Muscle layer of duodenum (tissue), 2 donors: ENCODE results near the gene LRP2.
"Not testable (repeated sequence)": the region's sequence is repeated elsewhere in the genome, so short reads cannot be mapped to it uniquely, and the experiment has no call there.

Experiments used
- H3K27ac ChIP-seq: one replicate; pipeline ENCODE4 v1.7.0; 2013; ENCODE audit warnings: mild to moderate bottlenecking, low read length
- H3K27me3 ChIP-seq: one replicate; pipeline ENCODE4 v1.7.0; 2013; ENCODE audit warnings: low read depth, mild to moderate bottlenecking, control low read depth, low read length
- H3K36me3 ChIP-seq, 2 donors: one replicate each; pipeline ENCODE4 v1.7.0; 2013; ENCODE audit warnings: low read length in 2 of 2, control low read depth in 1 of 2, mild to moderate bottlenecking in 1 of 2; ENCODE audit not compliant: insufficient read depth in 2 of 2, control insufficient read depth in 1 of 2
- H3K4me1 ChIP-seq, 2 donors: one replicate each; pipeline ENCODE4 v1.7.0; 2013; ENCODE audit warnings: low read length in 2 of 2, mild to moderate bottlenecking in 2 of 2, control low read depth in 1 of 2, moderate library complexity in 1 of 2; ENCODE audit not compliant: insufficient read depth in 2 of 2, control insufficient read depth in 1 of 2
- H3K4me3 ChIP-seq, 2 donors: one replicate each; pipeline ENCODE4 v1.7.0; 2013; ENCODE audit warnings: low read length in 2 of 2, low read depth in 1 of 2, mild to moderate bottlenecking in 1 of 2
- H3K9me3 ChIP-seq, 2 donors: one replicate each; pipeline ENCODE4 v1.7.0; 2013; ENCODE audit warnings: low read length in 2 of 2, control low read depth in 1 of 2, mild to moderate bottlenecking in 1 of 2; ENCODE audit not compliant: control insufficient read depth in 1 of 2
- donor health status: healthy.

The LRP2 gene

DNA sequence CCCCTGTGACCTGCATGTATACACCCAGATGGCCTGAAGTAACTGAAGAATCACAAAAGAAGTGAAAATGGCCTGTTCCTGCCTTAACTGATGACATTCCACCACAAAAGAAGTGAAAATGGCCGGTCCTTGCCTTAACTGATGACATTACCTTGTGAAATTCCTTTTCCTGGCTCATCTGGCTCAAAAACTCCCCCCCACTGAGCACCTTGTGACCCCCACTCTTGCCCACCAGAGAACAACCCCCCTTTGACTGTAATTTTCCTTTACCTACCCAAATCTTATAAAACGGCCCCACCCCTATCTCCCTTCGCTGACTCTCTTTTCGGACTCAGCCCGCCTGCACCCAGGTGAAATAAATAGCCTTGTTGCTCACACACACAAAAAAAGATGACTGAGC, 225.9 kb downstream of the LRP2 start:
- not testable (repeated sequence) for H3K4me3 ChIP-seq, H3K36me3 ChIP-seq, H3K27ac ChIP-seq

DNA sequence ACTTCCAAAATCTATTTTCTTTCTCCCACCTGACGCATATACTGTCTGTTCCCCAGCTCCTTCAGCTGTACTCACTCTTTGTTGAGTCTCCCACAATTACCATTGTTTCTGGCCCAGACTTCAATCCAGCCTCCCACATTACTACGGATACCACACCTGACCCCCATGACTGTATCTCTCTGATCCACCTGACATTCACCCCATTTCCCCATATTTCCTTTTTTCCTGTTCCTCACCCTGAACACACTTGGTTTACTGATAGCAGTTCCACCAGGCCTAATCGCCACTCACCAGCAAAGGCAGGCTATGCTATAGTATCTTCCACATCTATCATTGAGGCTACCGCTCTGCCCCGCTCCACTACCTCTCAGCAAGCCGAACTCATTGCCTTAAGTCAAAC, 228.1 kb downstream of the LRP2 start:
- H3K9me3 ChIP-seq, H3K4me1 ChIP-seq, H3K4me3 ChIP-seq, H3K27ac ChIP-seq, H3K27me3 ChIP-seq, H3K36me3 ChIP-seq: not testable (repeated sequence)

More for the DNA sequence above, 225.9 kb downstream of the LRP2 start:
- H3K27me3 ChIP-seq, H3K4me1 ChIP-seq, H3K9me3 ChIP-seq: not testable (repeated sequence)

DNA sequence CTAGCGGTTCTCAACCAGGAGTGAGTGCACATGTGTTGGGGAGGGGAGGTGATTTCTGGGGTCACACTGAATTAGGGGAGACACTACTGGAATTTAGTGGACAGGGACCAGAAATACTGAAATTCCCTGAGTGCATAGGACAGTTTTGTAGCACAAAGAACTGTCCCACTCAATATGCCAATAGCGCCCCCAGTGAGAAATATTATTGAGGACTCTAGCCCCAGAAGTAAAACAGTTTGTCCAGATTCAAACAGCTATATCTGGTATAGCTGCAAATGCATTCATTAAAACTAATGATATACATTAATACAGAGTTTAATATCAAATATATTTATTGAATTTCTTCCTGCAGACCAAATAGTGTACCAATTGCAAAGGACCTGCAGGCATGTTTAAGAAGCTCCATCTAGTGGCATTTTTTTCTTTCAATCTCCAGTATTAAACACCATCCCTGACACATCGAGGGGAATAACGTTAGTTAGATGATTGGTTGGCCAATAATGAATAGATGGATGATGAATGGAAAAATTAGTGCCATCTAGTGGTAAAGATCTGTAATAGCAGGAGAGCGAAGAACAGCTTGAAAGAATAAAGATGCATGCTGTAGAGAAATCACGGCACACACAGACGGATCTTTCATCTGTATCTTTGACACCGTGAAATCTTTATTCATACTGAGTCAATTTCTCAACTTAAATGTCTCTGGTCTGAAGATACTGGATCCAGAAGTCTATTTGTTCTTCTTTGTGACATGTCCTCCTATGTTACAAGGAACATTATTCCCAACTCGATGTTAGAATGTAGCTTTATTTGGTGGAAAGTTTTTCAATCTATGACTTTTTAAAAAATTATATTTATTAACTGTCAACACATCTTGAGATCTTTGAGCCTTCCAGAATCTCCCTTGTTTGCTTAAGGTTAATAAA, 230.5 kb downstream of the LRP2 start:
- Histone ChIP-seq H3K4me1 (no peaks in the 10 kb centered on the region), H3K4me3 (no peak overlapping the region), H3K36me3 (no peaks in the 10 kb centered on the region), H3K27me3 (no peaks in the 10 kb centered on the region), H3K27ac (no peak overlapping the region), H3K9me3 (no peaks in the 10 kb centered on the region)

DNA sequence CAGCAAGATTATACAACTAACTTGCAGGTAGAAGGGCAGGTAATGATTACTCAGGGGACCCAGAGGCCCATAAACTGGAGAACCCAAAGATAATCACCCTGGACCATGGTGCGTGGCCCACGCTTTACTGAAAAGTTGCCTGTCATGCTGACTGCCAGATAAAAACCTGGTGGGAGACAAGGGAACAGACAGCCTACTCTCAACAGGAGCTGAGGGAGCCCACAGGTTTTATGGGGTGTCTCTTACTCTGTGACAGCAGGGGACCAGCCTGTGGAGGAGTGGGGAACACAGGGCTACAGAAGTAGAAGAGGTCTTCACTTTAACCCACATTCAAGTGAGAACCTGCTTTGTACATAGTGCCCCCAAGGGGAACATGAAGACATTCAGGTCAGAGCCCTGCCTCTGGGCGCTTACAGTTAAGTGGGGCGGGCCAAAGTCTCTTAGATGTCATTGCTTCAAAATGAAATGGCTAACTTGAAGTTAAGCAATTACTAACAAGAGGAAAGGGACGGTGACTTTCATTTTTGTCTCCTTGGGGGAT, 232.6 kb downstream of the LRP2 start:
- H3K27ac ChIP-seq: no peak overlapping the region
- no peak overlapping the region for H3K4me3 ChIP-seq
- H3K27me3 ChIP-seq: no peaks in the 10 kb centered on the region
- H3K9me3 ChIP-seq: no peaks in the 10 kb centered on the region
- H3K36me3 ChIP-seq: no peaks in the 10 kb centered on the region
- no peaks in the 10 kb centered on the region for H3K4me1 ChIP-seq

DNA sequence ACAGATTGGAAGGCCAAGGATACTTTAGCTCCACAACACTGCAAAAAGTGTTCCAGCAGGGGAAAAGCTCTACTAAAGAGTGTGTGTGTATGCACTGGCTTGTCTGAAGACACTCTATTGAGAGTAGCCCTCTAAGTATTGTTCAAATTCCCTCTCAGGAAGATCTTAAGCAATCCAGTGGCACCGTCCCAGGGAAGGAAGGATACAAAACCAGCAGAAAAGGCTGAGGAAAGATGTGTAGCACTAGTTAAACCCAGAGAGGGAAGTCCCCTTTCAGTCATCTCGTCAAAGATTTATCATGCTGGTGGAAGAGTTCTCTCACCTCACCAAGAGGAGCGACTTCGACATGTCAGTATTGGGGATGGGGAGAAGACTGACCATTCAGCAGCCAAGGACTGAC, 242.5 kb downstream of the LRP2 start:
- Histone ChIP-seq H3K27me3 (no peaks in the 10 kb centered on the region), H3K36me3 (no peaks in the 10 kb centered on the region), H3K4me1 (no peaks in the 10 kb centered on the region), H3K27ac (no peak overlapping the region), H3K4me3 (no peak overlapping the region), H3K9me3 (no peaks in the 10 kb centered on the region)

DNA sequence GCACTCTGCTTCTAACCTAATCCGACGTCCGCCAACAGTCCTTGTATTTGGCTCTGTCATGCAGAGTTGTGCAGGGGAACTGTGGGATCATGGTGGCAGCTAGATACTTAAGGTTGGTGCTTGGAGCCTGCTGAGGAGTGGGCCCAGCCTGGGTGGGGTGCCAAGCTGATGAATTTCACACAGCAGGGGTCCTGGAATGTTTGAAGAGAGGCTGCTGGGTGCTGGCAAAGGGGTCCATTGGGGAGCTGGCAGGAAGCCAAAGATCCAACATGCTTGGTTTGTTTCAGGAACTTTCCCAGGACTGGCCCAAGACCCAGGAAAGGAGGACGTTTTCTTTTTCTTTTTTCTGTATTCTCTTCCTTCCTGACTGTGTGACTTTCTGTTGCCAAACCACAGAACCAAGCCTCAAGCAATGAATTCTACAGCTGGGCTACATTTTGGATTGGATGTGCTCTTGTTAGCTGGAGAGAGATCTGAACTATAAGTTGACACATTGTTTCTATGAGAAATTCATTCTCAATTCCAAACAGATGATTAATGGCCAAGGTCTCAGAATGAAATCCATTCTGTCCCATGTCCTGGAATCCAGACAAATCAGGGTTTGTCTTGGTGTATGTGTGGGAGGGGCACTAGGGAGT, 243.1 kb downstream of the LRP2 start:
- H3K27ac ChIP-seq: no peak overlapping the region
- no peaks in the 10 kb centered on the region for H3K36me3 ChIP-seq
- no peaks in the 10 kb centered on the region for H3K9me3 ChIP-seq
- no peak overlapping the region for H3K4me3 ChIP-seq
- H3K27me3 ChIP-seq: no peaks in the 10 kb centered on the region
- H3K4me1 ChIP-seq: no peaks in the 10 kb centered on the region

DNA sequence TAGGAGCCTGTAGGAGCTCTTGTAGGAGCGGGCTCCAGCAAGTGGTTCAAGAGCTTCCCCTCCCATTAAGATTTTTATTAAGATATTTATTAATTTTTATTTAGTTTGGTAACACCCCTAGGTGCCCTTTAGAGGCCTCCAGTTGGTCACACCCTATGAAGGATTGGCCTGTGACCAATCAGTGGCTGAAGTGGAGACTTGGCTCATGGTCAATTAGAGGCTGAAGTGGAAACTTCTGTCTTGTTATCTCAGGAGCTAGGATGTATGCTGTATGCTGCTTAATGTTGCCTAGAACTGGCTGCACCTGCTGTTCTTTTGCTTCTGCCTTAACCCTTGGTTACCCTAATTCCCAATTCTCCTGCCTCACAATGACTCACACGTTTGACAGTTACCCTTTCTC, 244.3 kb downstream of the LRP2 start:
- Histone ChIP-seq H3K27ac (no peak overlapping the region), H3K36me3 (no peaks in the 10 kb centered on the region), H3K4me1 (no peaks in the 10 kb centered on the region), H3K4me3 (no peak overlapping the region), H3K27me3 (no peaks in the 10 kb centered on the region), H3K9me3 (no peaks in the 10 kb centered on the region)

DNA sequence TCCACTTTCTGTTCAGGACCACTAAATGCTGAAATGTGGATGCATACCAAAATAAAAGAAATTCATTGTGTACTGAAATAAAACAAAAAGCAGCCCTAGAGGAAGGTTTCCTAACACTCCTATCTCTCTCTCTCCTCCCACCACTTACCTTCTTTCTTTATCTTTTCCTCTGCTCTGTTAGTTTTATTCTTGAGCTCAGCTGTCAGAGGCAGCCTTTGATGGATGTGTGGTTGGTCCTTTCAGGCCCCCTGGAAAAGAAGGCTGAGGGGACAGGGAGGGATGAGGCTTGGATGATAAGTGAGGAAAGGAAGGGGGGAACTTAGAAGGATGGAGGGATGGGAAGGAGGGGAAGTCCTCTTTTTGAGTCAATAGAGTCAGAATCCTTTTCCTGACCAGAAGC, 245.3 kb downstream of the LRP2 start:
- Histone ChIP-seq H3K4me1 (no peaks in the 10 kb centered on the region), H3K27ac (no peak overlapping the region), H3K36me3 (no peaks in the 10 kb centered on the region), H3K27me3 (no peaks in the 10 kb centered on the region), H3K9me3 (no peaks in the 10 kb centered on the region), H3K4me3 (no peak overlapping the region)

DNA sequence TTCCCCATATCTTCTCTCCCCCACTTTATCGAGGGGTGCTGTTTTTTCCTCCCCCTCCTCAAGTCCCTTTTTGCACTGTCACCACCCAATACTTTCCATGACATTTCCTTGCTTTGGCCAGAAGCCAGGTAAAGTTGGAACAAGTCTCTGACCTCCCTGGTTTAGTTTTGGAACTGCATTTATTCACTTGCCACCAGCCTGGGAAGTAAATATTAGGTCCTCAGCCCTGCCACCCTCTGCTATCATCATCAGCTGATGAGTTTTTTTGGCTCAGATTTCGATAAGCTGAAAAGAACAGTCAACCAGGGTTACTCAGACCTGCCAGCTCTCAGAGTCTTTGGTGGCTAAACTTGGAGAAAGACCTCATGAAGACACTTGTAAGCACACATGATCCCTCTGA, 246.0 kb downstream of the LRP2 start:
- Histone ChIP-seq H3K36me3 (no peaks in the 10 kb centered on the region), H3K4me3 (no peak overlapping the region), H3K9me3 (no peaks in the 10 kb centered on the region), H3K27me3 (no peaks in the 10 kb centered on the region), H3K4me1 (no peaks in the 10 kb centered on the region), H3K27ac (no peak overlapping the region)

DNA sequence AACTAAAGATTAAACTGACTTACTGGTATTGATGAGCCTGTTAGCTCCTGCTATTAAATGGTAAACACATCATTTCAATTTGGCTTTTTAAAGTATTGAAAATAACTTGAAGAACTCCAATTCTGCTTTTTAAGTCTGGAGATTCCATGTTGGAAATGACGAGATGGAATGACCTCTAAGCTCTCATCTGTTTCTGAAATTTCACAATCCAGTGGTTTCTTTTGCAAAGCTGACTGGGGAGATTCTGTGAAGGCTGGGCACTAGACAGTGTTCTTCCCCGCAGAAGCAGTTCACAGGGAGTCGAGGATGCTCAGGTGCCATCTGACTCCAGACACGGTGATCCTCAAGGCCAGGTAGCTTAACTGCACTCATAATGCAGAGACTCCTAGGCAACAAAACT, 248.3 kb downstream of the LRP2 start:
- Histone ChIP-seq H3K4me3 (no peak overlapping the region), H3K27me3 (no peaks in the 10 kb centered on the region), H3K4me1 (peaks cover 0 to 4% of the 10 kb centered on the region in 2 donors), H3K9me3 (no peaks in the 10 kb centered on the region), H3K27ac (no peak overlapping the region), H3K36me3 (no peaks in the 10 kb centered on the region)

DNA sequence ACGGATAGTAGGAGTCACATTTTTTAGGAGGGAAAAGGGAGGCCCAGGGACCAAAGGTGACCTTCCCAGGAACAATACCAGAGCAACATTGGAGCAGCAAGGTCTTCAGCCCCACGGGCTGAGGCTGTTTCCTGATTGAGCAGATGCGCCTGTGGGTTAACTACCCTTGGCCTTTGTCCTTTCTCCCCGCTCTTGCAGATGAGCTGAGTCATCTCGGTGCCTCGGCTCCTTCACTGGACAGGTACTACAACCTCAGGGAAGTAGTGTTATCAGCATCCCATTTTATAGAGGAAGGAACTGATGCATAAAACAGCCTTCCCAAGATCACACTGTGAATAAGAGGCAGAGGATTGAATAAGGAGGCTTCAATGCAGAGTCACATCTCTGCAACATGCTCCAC, 249.5 kb downstream of the LRP2 start:
- Histone ChIP-seq H3K27ac (no peak overlapping the region), H3K4me1 (peaks cover 0 to 4% of the 10 kb centered on the region in 2 donors)

More for the DNA sequence above, 249.5 kb downstream of the LRP2 start:
- Histone ChIP-seq H3K36me3 (no peaks in the 10 kb centered on the region), H3K9me3 (no peaks in the 10 kb centered on the region), H3K27me3 (no peaks in the 10 kb centered on the region), H3K4me3 (no peak overlapping the region)
